ENCODE results near the gene DAZL. TPM values are rescaled to one million over a fixed set of nuclear protein-coding genes. Genes with fewer than 3 reads are reported as not detected.

DAZL gene
- total RNA-seq, 1 experiment from 2014 or later = not detected

DNA sequence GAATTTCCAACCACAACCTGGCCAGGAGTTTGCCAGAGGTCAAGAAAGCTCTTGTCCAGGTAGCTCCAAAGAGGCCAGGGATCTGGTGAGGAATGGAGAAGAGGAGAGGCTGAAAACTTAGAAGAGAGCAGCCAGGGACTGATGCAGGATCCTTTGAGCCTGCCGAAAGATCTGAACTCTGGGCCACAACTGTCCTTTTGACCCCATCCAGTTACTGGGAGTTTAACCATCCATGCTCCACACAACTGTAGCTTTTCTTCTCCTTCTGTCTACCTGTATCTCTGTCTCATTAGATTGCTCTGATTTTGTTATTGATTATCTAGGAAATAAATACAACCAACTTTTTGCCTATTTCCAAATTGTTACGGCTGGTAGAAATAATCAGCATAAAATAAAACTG, 36.7 kb downstream of the DAZL start:
- Mint-ChIP-seq H3K4me1 (ENCODE audit: low read depth, unreplicated experiment) (no peaks in the 10 kb centered on the region), H3K36me3 (ENCODE audit: insufficient read depth, unreplicated experiment) (no peaks in the 10 kb centered on the region), H3K9me3 (ENCODE audit: low read depth, unreplicated experiment) (no peaks in the 10 kb centered on the region), H3K4me3 (ENCODE audit: low read depth, unreplicated experiment) (no peak overlapping the region), H3K27ac (ENCODE audit: unreplicated experiment) (no peak overlapping the region), H3K27me3 (ENCODE audit: unreplicated experiment) (no peaks in the 10 kb centered on the region)
- TF ChIP-seq, protein P1, sequence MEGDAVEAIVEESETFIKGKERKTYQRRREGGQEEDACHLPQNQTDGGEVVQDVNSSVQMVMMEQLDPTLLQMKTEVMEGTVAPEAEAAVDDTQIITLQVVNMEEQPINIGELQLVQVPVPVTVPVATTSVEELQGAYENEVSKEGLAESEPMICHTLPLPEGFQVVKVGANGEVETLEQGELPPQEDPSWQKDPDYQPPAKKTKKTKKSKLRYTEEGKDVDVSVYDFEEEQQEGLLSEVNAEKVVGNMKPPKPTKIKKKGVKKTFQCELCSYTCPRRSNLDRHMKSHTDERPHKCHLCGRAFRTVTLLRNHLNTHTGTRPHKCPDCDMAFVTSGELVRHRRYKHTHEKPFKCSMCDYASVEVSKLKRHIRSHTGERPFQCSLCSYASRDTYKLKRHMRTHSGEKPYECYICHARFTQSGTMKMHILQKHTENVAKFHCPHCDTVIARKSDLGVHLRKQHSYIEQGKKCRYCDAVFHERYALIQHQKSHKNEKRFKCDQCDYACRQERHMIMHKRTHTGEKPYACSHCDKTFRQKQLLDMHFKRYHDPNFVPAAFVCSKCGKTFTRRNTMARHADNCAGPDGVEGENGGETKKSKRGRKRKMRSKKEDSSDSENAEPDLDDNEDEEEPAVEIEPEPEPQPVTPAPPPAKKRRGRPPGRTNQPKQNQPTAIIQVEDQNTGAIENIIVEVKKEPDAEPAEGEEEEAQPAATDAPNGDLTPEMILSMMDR (IDR thresholded peaks at IDR 0.05; ENCODE audit: unreplicated experiment) = no peak
- no TSS peak for BruUV-seq (replicated peaks)
- CTCF ChIA-PET = no interaction called here
- intact Hi-C loops (cut with micrococcal nuclease; ENCODE audit: unreplicated experiment) = no loop called here
- no peak for DNase-seq

DNA sequence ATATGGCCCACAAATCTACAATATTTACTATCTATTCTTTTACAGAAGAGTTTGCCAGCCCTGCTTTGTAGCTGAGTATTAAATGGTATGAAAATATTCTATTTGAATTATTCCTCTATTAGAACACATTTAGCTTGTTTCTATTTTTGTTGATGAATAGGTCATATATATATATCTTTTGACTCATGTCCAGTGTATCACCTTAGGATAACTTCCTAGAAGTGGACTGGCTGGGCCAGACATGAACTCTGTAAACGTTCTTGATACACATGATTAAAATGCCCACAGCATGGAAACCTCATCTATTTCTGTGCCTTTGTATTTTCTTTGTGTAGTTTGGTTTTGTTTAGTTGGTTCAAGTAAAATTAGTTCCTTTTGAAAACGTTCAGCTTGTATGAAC, 37.1 kb downstream of the DAZL start:
- Mint-ChIP-seq H3K4me1 (ENCODE audit: low read depth, unreplicated experiment) (no peaks in the 10 kb centered on the region), H3K9me3 (ENCODE audit: low read depth, unreplicated experiment) (no peaks in the 10 kb centered on the region), H3K27me3 (ENCODE audit: unreplicated experiment) (no peaks in the 10 kb centered on the region), H3K36me3 (ENCODE audit: insufficient read depth, unreplicated experiment) (no peaks in the 10 kb centered on the region), H3K27ac (ENCODE audit: unreplicated experiment) (no peak overlapping the region), H3K4me3 (ENCODE audit: low read depth, unreplicated experiment) (no peak overlapping the region)
- TF ChIP-seq, protein P1 (IDR thresholded peaks at IDR 0.05; ENCODE audit: unreplicated experiment) = no peak
- no TSS peak for BruUV-seq (replicated peaks)
- DNase-seq = no peak
- intact Hi-C loops (cut with micrococcal nuclease; ENCODE audit: unreplicated experiment) = no loop called here
- CTCF ChIA-PET = no interaction called here

DNA sequence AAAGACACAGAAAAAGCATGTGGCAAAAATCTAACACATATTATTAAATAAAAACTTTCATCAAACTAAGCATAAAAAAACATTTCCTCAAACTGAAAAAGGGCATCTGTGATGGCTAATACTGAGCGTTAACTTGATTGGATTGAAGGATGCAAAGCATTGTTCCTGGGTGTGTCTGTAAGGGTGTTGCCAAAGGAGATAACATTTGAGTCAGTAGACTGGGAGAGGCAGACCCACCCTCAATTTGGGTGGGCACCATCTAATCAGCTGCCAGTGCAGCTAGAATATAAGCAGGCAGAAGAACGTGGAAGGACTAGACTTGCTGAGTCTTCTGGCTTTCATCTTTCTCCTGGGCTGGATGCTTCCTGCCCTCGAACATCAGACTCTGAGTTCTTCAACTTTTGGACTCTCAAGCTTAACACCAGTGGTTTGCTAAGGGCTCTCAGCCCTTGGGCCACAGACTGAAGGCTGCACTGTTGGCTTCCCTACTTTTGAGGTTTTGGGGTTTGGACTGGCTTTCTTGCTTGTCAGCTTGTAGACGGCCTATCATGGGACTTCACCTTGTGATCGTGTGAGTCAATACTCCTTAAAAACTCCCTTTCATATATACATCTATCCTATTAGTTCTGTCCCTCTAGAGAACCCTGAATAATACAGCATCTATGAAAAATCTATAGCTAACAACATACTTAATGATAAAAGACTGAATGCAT, 45.4 kb downstream of the DAZL start:
- Mint-ChIP-seq H3K4me3 (ENCODE audit: low read depth, unreplicated experiment) (no peak overlapping the region), H3K9me3 (ENCODE audit: low read depth, unreplicated experiment) (no peaks in the 10 kb centered on the region), H3K27ac (ENCODE audit: unreplicated experiment) (no peak overlapping the region), H3K27me3 (ENCODE audit: unreplicated experiment) (no peaks in the 10 kb centered on the region), H3K4me1 (ENCODE audit: low read depth, unreplicated experiment) (no peaks in the 10 kb centered on the region), H3K36me3 (ENCODE audit: insufficient read depth, unreplicated experiment) (no peaks in the 10 kb centered on the region)
- intact Hi-C loops (cut with micrococcal nuclease; ENCODE audit: unreplicated experiment) = no loop called here
- CTCF ChIA-PET = no interaction called here
- no TSS peak for BruUV-seq (replicated peaks)
- TF ChIP-seq, protein P1 (IDR thresholded peaks at IDR 0.05; ENCODE audit: unreplicated experiment) = no peak
- DNase-seq = no peak

DNA sequence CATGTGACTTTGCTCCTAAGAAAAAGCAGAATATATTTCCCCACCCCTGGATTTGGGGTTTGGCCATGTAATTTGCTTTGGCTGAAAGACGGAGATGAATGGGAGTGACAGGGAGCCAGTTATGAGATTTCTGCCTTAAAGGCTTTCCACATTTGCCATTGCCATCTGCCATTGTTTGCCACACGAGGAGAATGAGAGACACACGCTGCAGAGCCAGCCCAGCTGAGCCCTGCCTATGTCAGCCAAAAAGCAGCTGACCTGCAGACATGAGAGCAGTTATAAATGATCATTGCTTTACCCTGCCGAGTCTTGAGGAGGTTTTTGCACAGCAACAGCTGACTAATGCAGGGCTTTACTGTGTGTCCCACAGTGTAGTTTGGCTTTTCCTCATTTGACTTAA, 51.1 kb downstream of the DAZL start:
- TF ChIP-seq, protein P1 (IDR thresholded peaks at IDR 0.05; ENCODE audit: unreplicated experiment) = no peak
- Mint-ChIP-seq H3K27me3 (ENCODE audit: unreplicated experiment) (peaks cover 14% of the 10 kb centered on the region), H3K9me3 (ENCODE audit: low read depth, unreplicated experiment) (no peaks in the 10 kb centered on the region), H3K36me3 (ENCODE audit: insufficient read depth, unreplicated experiment) (no peaks in the 10 kb centered on the region), H3K27ac (ENCODE audit: unreplicated experiment) (no peak overlapping the region), H3K4me1 (ENCODE audit: low read depth, unreplicated experiment) (peaks cover 5% of the 10 kb centered on the region), H3K4me3 (ENCODE audit: low read depth, unreplicated experiment) (no peak overlapping the region)
- no peak for DNase-seq
- CTCF ChIA-PET = no interaction called here
- intact Hi-C loops (cut with micrococcal nuclease; ENCODE audit: unreplicated experiment) = loop anchor here (5.0 kb wide), 1 partner anchor 247 kb away; no protein-coding TSS in a partner anchor
- BruUV-seq (replicated peaks) = no TSS peak

All from Calu3 (cell line).